IMR-90 (cell line): Measurements from ENCODE around the gene SEPHS2. TPM values are rescaled to one million over a fixed set of nuclear protein-coding genes. Genes with fewer than 3 reads are reported as not detected.

Experiments used
- ATAC-seq: fragments of 200-7000 bp; cut with Tn5 transposase; 2 replicates; pipeline ENCODE4 v1.9.1; 2020; ENCODE audit warnings: low read depth, mild to moderate bottlenecking, moderate library complexity
- BruUV-seq: library from RNA; stranded (reverse); fragments of 400-500 nt; replicated peaks from 2 replicates; lab custom pipeline; 2021; lab: Mats Ljungman, UMichigan
- CTCF ChIA-PET: fragments of 300-600 bp; formaldehyde crosslinking; extraction: SDS; loops from one replicate; lab custom pipeline; 2021; ENCODE audit warnings: antibody characterized with exemption; lab: Yijun Ruan, JAX
- POLR2A ChIA-PET: fragments of 300-600 bp; sonication (Branson Sonifier 250); formaldehyde crosslinking; loops from one replicate; lab custom pipeline; 2022; ENCODE audit warnings: antibody characterized with exemption; ENCODE audit not compliant: unreplicated experiment; lab: Charles Lee
- DNase-seq: peaks from one replicate; pipeline ENCODE4 v3.0.0; 2013
- H2AFZ ChIP-seq: replicated peaks from 2 replicates; pipeline ENCODE3; 2013; ENCODE audit warnings: low read length, mild to moderate bottlenecking; ENCODE audit not compliant: poor library complexity
- H2AK5ac ChIP-seq: 2 replicates; pipeline ENCODE4 v1.6.1; 2013; ENCODE audit warnings: low read depth, low read length, inconsistent platforms
- H2AK9ac ChIP-seq: replicated peaks from 2 replicates; pipeline ENCODE3; 2013; ENCODE audit warnings: mild to moderate bottlenecking, low read depth, low read length, moderate library complexity; ENCODE audit not compliant: poor library complexity
- H2BK120ac ChIP-seq: 2 replicates; pipeline ENCODE4 v1.6.1; 2013; ENCODE audit warnings: low read depth, low read length, inconsistent platforms
- H2BK15ac ChIP-seq: 3 replicates; pipeline ENCODE4 v1.6.1; 2013; ENCODE audit warnings: low read depth, low read length, inconsistent platforms
- H2BK20ac ChIP-seq: 2 replicates; pipeline ENCODE4 v1.6.1; 2013; ENCODE audit warnings: low read depth, mild to moderate bottlenecking, inconsistent platforms, low read length, moderate library complexity
- H2BK5ac ChIP-seq: 2 replicates; pipeline ENCODE4 v1.6.1; 2013; ENCODE audit warnings: mild to moderate bottlenecking, low read depth, low read length, inconsistent platforms; ENCODE audit not compliant: poor library complexity, severe bottlenecking
- H3K14ac ChIP-seq: replicated peaks from 2 replicates; pipeline ENCODE4 v1.6.1; 2013; ENCODE audit warnings: low read depth, low read length, inconsistent platforms
- H3K18ac ChIP-seq: 2 replicates; pipeline ENCODE4 v1.6.1; 2013; ENCODE audit warnings: low read depth, low read length, control low read depth
- H3K23ac ChIP-seq: 2 replicates; pipeline ENCODE4 v1.6.1; 2013; ENCODE audit warnings: low read depth, low read length, inconsistent platforms
- H3K27ac ChIP-seq: 2 replicates; pipeline ENCODE4 v1.5.1; 2013; ENCODE audit warnings: mild to moderate bottlenecking, control low read depth, low read length; ENCODE audit not compliant: insufficient read depth
- H3K27me3 ChIP-seq: 2 replicates; pipeline ENCODE4 v1.6.1; 2013; ENCODE audit warnings: low read length; ENCODE audit not compliant: control insufficient read depth, insufficient read depth
- H3K36me3 ChIP-seq: 2 replicates; pipeline ENCODE4 v1.6.1; 2013; ENCODE audit warnings: low read length, mixed read lengths; ENCODE audit not compliant: control insufficient read depth, insufficient read depth
- H3K4ac ChIP-seq: 2 replicates; pipeline ENCODE4 v1.6.1; 2013; ENCODE audit warnings: low read depth, low read length, inconsistent platforms
- H3K4me1 ChIP-seq: 2 replicates; pipeline ENCODE4 v1.6.1; 2013; ENCODE audit warnings: low read length, mixed read lengths; ENCODE audit not compliant: control insufficient read depth, insufficient read depth
- H3K4me2 ChIP-seq: 2 replicates; pipeline ENCODE4 v1.6.1; 2013; ENCODE audit warnings: low read depth, mild to moderate bottlenecking, control low read depth, low read length, moderate library complexity
- H3K4me3 ChIP-seq: 2 replicates; pipeline ENCODE4 v1.5.1; 2013; ENCODE audit warnings: low read depth, mild to moderate bottlenecking, control low read depth, low read length, moderate library complexity; ENCODE audit not compliant: insufficient read depth
- H3K56ac ChIP-seq: 2 replicates; pipeline ENCODE4 v1.6.1; 2013; ENCODE audit warnings: low read length, inconsistent platforms; ENCODE audit not compliant: insufficient read depth; ENCODE audit errors: extremely low read depth
- H3K79me1 ChIP-seq, 2 experiments: 2 replicates each; pipeline ENCODE4 v1.6.1; 2013; ENCODE audit warnings: low read length in 2 of 2, inconsistent platforms in 1 of 2, low read depth in 1 of 2
- H3K9ac ChIP-seq: 2 replicates; pipeline ENCODE4 v1.6.1; 2013; ENCODE audit warnings: low read depth, low read length, control low read depth
- H3K9me1 ChIP-seq: 2 replicates; pipeline ENCODE4 v1.6.1; 2013; ENCODE audit warnings: low read length, inconsistent platforms; ENCODE audit not compliant: insufficient read depth
- H3K9me3 ChIP-seq: 2 replicates; pipeline ENCODE4 v1.6.1; 2013; ENCODE audit warnings: low read length; ENCODE audit not compliant: control insufficient read depth, insufficient read depth
- H4K20me1 ChIP-seq: 2 replicates; pipeline ENCODE4 v1.6.1; 2013; ENCODE audit warnings: low read length, inconsistent platforms; ENCODE audit not compliant: insufficient read depth
- H4K5ac ChIP-seq: 2 replicates; pipeline ENCODE4 v1.6.1; 2013; ENCODE audit warnings: mild to moderate bottlenecking, low read depth, low read length, control low read depth
- H4K8ac ChIP-seq, 2 experiments: 2 replicates each; pipeline ENCODE4 v1.6.1; 2013; ENCODE audit warnings: low read depth in 2 of 2, low read length in 2 of 2, control low read depth in 1 of 2, inconsistent platforms in 1 of 2
- H4K91ac ChIP-seq: 2 replicates; pipeline ENCODE4 v1.6.1; 2013; ENCODE audit warnings: low read depth, low read length, inconsistent platforms; ENCODE audit not compliant: insufficient read depth
- CHD1 ChIP-seq: IDR thresholded peaks from 2 replicates; pipeline ENCODE4 v1.6.1; 2012; ENCODE audit warnings: low read depth, low read length, improper control_type of control experiment
- CTCF ChIP-seq: conservative IDR thresholded peaks from 2 replicates; pipeline ENCODE4 v1.5.1; 2012; ENCODE audit warnings: mild to moderate bottlenecking, low read depth, low read length, improper control_type of control experiment
- MAZ ChIP-seq: IDR thresholded peaks from 2 replicates; pipeline ENCODE4 v1.6.1; 2012; ENCODE audit warnings: low read depth, mild to moderate bottlenecking, low read length, improper control_type of control experiment, moderate library complexity, borderline replicate concordance
- POLR2A ChIP-seq: IDR thresholded peaks from 2 replicates; pipeline ENCODE4 v1.6.1; 2012; ENCODE audit warnings: mild to moderate bottlenecking, low read depth, low read length
- WGBS, 2 experiments: methylation state at CpG; one replicate each; pipeline versions ENCODE4 v1.1.5 to v1.1.7; 2013; ENCODE audit warnings: missing lambda C conversion rate in 2 of 2; ENCODE audit not compliant: insufficient read length in 1 of 2; ENCODE audit errors: extremely low coverage in 2 of 2; 5-methylcytosine and 5-hydroxymethylcytosine counted together
- dilution Hi-C: fragments of 300-500 bp; cut with HindIII; formaldehyde crosslinking; loops from one replicate; pipeline ENCODE4 v1.14.3; 2018; ENCODE audit warnings: low sequenced_read_pairs; ENCODE audit not compliant: unreplicated experiment
- in situ Hi-C: fragments of 300-500 bp; cut with MboI; formaldehyde crosslinking; loops from 3 replicates; pipeline ENCODE4 v1.14.3; 2019; ENCODE audit warnings: low sequenced_read_pairs, inconsistent platforms, mixed read lengths
- intact Hi-C: fragments of 100-400 bp; cut with micrococcal nuclease; formaldehyde crosslinking; loops from 2 replicates; pipeline ENCODE4 v1.10.0; 2022
- polyA plus RNA-seq, 3 experiments: library from polyadenylated mRNA; depleted of rRNA; stranded (reverse); fragments of >200 nt; gene quantifications; 2 replicates each; pipeline ENCODE4 v1.2.3, GENCODE V29; 2012; ENCODE audit warnings: low replicate concordance in 1 of 3
- total RNA-seq: library from RNA; depleted of rRNA; stranded (reverse); fragments of >200 nt; gene quantifications from 2 replicates; pipeline ENCODE4 v1.2.3, GENCODE V29; 2012

Gene SEPHS2
- total and polyA plus RNA-seq, 2 of the 4 experiments (the other 2 are of a cell fraction), result 10.4 to 31.4 TPM

GRCh38 chr16:30491229-30491628 lies 45.6 kb upstream of the SEPHS2 start:
- ChIA-PET CTCF (interaction anchor here (0.7 to 0.8 kb wide), 2 partner anchors 9 to 47 kb away, joined by 3 to 5 read pairs; no protein-coding TSS in a partner anchor), POLR2A (no interaction called here)
- Histone ChIP-seq H3K4me3 (no peak overlapping the region), H3K27me3 (peaks cover 11% of the 10 kb centered on the region), H3K4me1 (peaks cover 3% of the 10 kb centered on the region; the same call in 1 of the 2 replicates), H2BK120ac (no peak overlapping the region), H3K27ac (no peak overlapping the region), H4K8ac (no peak overlapping the region), H4K20me1 (no peaks in the 10 kb centered on the region), H2BK15ac (no peak overlapping the region), H3K14ac (no peak overlapping the region), H2AFZ (no peak overlapping the region), H3K4ac (no peak overlapping the region), H3K79me1 (no peaks in the 10 kb centered on the region), H3K56ac (no peak overlapping the region), H3K18ac (no peak overlapping the region), H3K36me3 (no peaks in the 10 kb centered on the region), H2AK5ac (no peak overlapping the region), H2BK20ac (no peak overlapping the region), H2BK5ac (no peak overlapping the region), H3K9ac (no peak overlapping the region), H3K9me3 (no peaks in the 10 kb centered on the region), H4K5ac (no peak overlapping the region), H3K4me2 (no peak overlapping the region), H3K9me1 (peaks cover 3% of the 10 kb centered on the region; the same call in 1 of the 2 replicates), H3K23ac (no peak overlapping the region), H4K91ac (no peak overlapping the region), H2AK9ac (no peak overlapping the region)
- intact Hi-C loops, result no loop called here
- in situ Hi-C loops, result no loop called here
- DNase-seq (no peak), ATAC-seq (no peak)
- dilution Hi-C loops, result no loop called here
- 65% methylated on average over 2 of the region's 4 CpGs; no CpG with 5 or more reads in 1 of the 2 experiments for WGBS, 2 experiments
- TF ChIP-seq MAZ (no peak), POLR2A (no peak), CHD1 (no peak), CTCF (no peak)
- no TSS peak for BruUV-seq
